Gastroesophageal sphincter (tissue), 3 donors: ENCODE measurements around the gene DLK1.

Experiments
- EP300 ChIP-seq: sonication (generic); formaldehyde crosslinking; IDR thresholded peaks from one replicate; pipeline ENCODE4 v1.6.1; 2017; ENCODE audit warnings: antibody characterized with exemption, mild to moderate bottlenecking
- POLR2AphosphoS5 ChIP-seq: sonication (generic); formaldehyde crosslinking; IDR thresholded peaks from one replicate; pipeline ENCODE4 v1.6.1; 2017; ENCODE audit warnings: antibody characterized with exemption
- TF ChIP-seq, protein P1 (sequence below), 4 experiments: fragments of 200-600 bp in 2 of 4; fragments of 450-650 bp in 2 of 4; sonication (generic) in 1 of 4; IDR thresholded peaks; one replicate each; pipeline ENCODE4 v1.5.1; 2017 to 2019; ENCODE audit warnings: antibody characterized with exemption in 4 of 4, mild to moderate bottlenecking in 2 of 4, moderate library complexity in 2 of 4

DNA sequence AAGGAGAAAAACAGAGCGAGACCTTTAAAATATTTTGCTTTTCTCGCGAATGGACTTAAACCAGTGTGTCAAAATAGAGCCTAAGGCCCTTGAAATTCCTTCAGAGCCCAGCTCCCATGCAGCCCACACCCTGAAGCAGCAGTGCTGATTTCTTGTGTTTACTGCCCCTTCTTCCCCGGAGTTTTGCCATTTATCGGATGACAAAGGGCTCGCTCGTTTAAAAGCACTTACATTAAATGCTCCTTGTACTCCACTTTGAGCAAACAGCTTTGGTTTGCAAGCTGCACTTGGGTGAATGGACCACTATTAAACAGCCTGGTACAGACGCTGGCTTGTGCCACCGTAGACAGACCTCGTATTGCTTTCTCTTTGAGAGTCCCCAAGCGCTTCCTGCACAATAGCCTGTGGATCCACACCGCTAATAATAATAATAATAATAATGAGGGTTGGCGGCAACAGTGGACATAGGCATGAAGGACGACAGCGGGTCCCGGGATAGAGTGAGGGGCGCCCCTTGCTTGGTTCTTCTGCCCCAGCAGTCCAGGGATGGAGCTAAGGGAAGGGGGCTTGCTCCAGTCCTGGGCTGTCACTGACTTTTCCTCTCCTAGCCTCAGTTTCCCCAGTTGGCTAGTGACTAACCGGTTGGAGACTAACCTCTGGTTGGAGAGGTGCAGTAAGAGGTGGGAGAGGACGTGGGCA is 6.6 kb downstream of the DLK1 start:
- TF ChIP-seq POLR2AphosphoS5, result no peak
- TF ChIP-seq, protein P1, sequence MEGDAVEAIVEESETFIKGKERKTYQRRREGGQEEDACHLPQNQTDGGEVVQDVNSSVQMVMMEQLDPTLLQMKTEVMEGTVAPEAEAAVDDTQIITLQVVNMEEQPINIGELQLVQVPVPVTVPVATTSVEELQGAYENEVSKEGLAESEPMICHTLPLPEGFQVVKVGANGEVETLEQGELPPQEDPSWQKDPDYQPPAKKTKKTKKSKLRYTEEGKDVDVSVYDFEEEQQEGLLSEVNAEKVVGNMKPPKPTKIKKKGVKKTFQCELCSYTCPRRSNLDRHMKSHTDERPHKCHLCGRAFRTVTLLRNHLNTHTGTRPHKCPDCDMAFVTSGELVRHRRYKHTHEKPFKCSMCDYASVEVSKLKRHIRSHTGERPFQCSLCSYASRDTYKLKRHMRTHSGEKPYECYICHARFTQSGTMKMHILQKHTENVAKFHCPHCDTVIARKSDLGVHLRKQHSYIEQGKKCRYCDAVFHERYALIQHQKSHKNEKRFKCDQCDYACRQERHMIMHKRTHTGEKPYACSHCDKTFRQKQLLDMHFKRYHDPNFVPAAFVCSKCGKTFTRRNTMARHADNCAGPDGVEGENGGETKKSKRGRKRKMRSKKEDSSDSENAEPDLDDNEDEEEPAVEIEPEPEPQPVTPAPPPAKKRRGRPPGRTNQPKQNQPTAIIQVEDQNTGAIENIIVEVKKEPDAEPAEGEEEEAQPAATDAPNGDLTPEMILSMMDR (IDR thresholded peaks at IDR 0.05), result no peak
- no peak for TF ChIP-seq EP300
